ENCODE measurements around the gene ZMYND15.

Gene ZMYND15

DNA sequence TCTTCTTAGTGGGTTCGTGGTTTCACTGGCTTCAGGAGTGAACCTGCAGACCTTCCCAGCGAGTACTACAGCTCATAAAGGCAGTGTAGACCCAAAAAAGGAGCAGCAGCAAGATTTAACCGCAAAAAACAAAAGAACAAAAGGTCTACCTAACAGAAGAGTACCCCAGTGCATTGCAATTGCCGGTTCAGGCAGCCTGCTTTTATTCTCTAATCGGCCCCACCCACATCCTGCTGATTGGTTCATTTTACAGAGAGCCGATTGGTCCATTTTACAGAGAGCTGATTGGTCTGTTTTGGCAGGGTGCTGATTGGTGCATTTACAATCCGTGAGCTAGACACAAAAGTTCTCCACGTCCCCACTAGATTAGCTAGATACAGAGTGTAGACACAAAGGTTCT lies 31.2 kb upstream of the ZMYND15 start:
- no peak overlapping the region for H3K18ac ChIP-seq (ENCODE audit: low read depth in 1 of 2, low read length in 2 of 2)
- 88% methylated on average over 6 of the region's 8 CpGs for whole genome bisulfite sequencing

DNA sequence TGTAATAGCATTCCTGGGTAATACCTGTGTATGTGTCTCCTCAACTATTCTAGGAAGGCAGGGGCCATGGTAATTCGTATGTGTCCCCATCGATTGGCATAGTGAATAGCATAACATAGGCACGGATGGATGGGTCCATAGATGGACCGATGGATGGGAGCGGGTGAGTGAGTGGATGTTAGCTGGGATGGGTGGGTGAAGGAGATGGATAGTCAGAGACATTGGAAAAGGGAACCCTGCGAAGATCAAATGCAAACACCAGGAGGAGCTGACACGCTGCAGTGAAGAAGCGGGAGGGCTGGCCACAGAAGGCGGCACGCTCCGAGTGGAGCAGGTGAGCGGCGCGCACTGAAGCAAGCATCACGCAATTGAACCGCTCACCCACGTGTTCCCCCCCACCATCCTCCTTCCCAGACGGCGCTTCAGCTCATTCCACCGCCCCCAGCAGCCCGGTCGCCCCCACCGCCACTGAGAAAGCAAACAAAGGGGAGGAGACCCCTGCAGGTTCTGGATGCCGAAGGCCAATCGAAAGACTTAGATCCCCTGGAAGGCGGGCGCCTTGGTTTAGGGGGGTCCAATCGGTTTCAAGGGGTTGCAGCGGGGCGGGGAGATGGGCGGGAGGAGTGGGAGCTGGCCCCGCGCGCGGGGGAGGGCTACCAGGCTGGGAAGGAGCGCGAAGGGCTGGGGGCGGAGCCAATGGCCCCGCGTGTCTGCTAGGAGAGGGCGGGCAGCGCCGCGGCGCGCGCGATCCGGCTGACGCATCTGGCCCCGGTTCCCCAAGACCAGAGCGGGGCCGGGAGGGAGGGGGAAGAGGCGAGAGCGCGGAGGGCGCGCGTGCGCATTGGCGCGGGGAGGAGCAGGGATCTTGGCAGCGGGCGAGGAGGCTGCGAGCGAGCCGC lies 29.6 kb upstream of the ZMYND15 start, which contains the start of gene ARRB2:
ARRB2 (plus strand) TSS at position 839 of the 899 bp plus-strand sequence. CDS start 90 bp downstream, outside the sequence.
- peak within 1 kb of the TSS; percentile 93 for H3K4me2 ChIP-seq (ENCODE audit: low read length, poor library complexity, severe bottlenecking)
- peaks cover 19% of the 10 kb centered on the region for H3K4me1 ChIP-seq (ENCODE audit: control insufficient read depth, insufficient read depth, low read depth, low read length)
- H3K4me3 ChIP-seq (ENCODE audit: insufficient read depth in 1 of 2, low read depth in 1 of 2, low read length in 2 of 2), result peak within 1 kb of the TSS; percentile 70 to 76
- H2BK120ac ChIP-seq (ENCODE audit: low read depth, low read length), result no peak within 1 kb of the TSS
- no peak within 1 kb of the TSS for H2BK5ac ChIP-seq (ENCODE audit: low read depth, low read length, poor library complexity, severe bottlenecking)
- peak within 1 kb of the TSS in 1 of 2 experiments; percentile 26 for H3K23ac ChIP-seq (ENCODE audit: low read length in 2 of 2)
- no peaks in the 10 kb centered on the region for H3K9me3 ChIP-seq (ENCODE audit: control insufficient read depth, low read length)
- peak within 1 kb of the TSS in 1 of 2 experiments; percentile 62 for H3K14ac ChIP-seq (ENCODE audit: low read length in 2 of 2)
- H2BK15ac ChIP-seq (ENCODE audit: low read depth, poor library complexity, severe bottlenecking), result peak within 1 kb of the TSS; percentile 60
- no peaks in the 10 kb centered on the region for H3K36me3 ChIP-seq (ENCODE audit: control insufficient read depth in 1 of 2, insufficient read depth in 2 of 2, low read depth in 1 of 2, low read length in 2 of 2)
- peak within 1 kb of the TSS; percentile 63 for H3K27ac ChIP-seq (ENCODE audit: low read length, poor library complexity, severe bottlenecking)
- peak within 1 kb of the TSS; percentile 80 for H2AFZ ChIP-seq (ENCODE audit: low read depth, low read length)
- peak; percentile 99 for DNase-seq
- peak within 1 kb of the TSS; percentile 33 to 72 for H3K18ac ChIP-seq (ENCODE audit: low read depth in 1 of 2, low read length in 2 of 2)
- H3K4ac ChIP-seq (ENCODE audit: low read depth in 1 of 2, low read length in 2 of 2), result no peak within 1 kb of the TSS
- peak within 1 kb of the TSS; percentile 37 for H2AK5ac ChIP-seq (ENCODE audit: low read length, severe bottlenecking)
- no peak within 1 kb of the TSS for H4K91ac ChIP-seq (ENCODE audit: low read length)
- H4K8ac ChIP-seq (ENCODE audit: low read length), result peak within 1 kb of the TSS; percentile 77
- peak within 1 kb of the TSS; percentile 80 for H3K9ac ChIP-seq (ENCODE audit: low read length)
- no peaks in the 10 kb centered on the region for H3K27me3 ChIP-seq (ENCODE audit: control insufficient read depth in 1 of 2, insufficient read depth in 1 of 2, low read length in 2 of 2)
- under 1% methylated on average over 59 of the region's 67 CpGs for WGBS
- H2BK12ac ChIP-seq (ENCODE audit: low read length in 2 of 2), result peak within 1 kb of the TSS; percentile 42 to 55
- H3K79me1 ChIP-seq (replicated peaks; ENCODE audit: low read length, poor library complexity, severe bottlenecking), result peaks cover 9% of the 10 kb centered on the region

More for the DNA sequence above, 31.2 kb upstream of the ZMYND15 start:
- H3K4me1 ChIP-seq (ENCODE audit: control insufficient read depth, insufficient read depth, low read depth, low read length), result peaks cover 19% of the 10 kb centered on the region
- no peak overlapping the region for H3K9ac ChIP-seq (ENCODE audit: low read length)
- H3K27me3 ChIP-seq (ENCODE audit: control insufficient read depth in 1 of 2, insufficient read depth in 1 of 2, low read length in 2 of 2), result no peaks in the 10 kb centered on the region
- no peak overlapping the region for H2BK12ac ChIP-seq (ENCODE audit: low read length in 2 of 2)
- H3K9me3 ChIP-seq (ENCODE audit: control insufficient read depth, low read length), result no peaks in the 10 kb centered on the region
- no peak overlapping the region for H2BK15ac ChIP-seq (ENCODE audit: low read depth, poor library complexity, severe bottlenecking)
- no peak overlapping the region for H2AK5ac ChIP-seq (ENCODE audit: low read length, severe bottlenecking)
- no peak overlapping the region for H2BK120ac ChIP-seq (ENCODE audit: low read depth, low read length)
- no peak overlapping the region for H3K4me2 ChIP-seq (ENCODE audit: low read length, poor library complexity, severe bottlenecking)
- no peak overlapping the region for H3K27ac ChIP-seq (ENCODE audit: low read length, poor library complexity, severe bottlenecking)
- H4K8ac ChIP-seq (ENCODE audit: low read length), result no peak overlapping the region
- no peak overlapping the region for H3K4ac ChIP-seq (ENCODE audit: low read depth in 1 of 2, low read length in 2 of 2)
- H2BK5ac ChIP-seq (ENCODE audit: low read depth, low read length, poor library complexity, severe bottlenecking), result no peak overlapping the region
- H3K36me3 ChIP-seq (ENCODE audit: control insufficient read depth in 1 of 2, insufficient read depth in 2 of 2, low read depth in 1 of 2, low read length in 2 of 2), result no peaks in the 10 kb centered on the region
- H4K91ac ChIP-seq (ENCODE audit: low read length), result no peak overlapping the region
- no peak overlapping the region for H3K23ac ChIP-seq (ENCODE audit: low read length in 2 of 2)
- no peak overlapping the region for H2AFZ ChIP-seq (ENCODE audit: low read depth, low read length)
- H3K79me1 ChIP-seq (replicated peaks; ENCODE audit: low read length, poor library complexity, severe bottlenecking), result peaks cover 14% of the 10 kb centered on the region
- H3K4me3 ChIP-seq (ENCODE audit: insufficient read depth in 1 of 2, low read depth in 1 of 2, low read length in 2 of 2), result no peak overlapping the region
- H3K14ac ChIP-seq (ENCODE audit: low read length in 2 of 2), result no peak overlapping the region
- peak; percentile 19 for DNase-seq

DNA sequence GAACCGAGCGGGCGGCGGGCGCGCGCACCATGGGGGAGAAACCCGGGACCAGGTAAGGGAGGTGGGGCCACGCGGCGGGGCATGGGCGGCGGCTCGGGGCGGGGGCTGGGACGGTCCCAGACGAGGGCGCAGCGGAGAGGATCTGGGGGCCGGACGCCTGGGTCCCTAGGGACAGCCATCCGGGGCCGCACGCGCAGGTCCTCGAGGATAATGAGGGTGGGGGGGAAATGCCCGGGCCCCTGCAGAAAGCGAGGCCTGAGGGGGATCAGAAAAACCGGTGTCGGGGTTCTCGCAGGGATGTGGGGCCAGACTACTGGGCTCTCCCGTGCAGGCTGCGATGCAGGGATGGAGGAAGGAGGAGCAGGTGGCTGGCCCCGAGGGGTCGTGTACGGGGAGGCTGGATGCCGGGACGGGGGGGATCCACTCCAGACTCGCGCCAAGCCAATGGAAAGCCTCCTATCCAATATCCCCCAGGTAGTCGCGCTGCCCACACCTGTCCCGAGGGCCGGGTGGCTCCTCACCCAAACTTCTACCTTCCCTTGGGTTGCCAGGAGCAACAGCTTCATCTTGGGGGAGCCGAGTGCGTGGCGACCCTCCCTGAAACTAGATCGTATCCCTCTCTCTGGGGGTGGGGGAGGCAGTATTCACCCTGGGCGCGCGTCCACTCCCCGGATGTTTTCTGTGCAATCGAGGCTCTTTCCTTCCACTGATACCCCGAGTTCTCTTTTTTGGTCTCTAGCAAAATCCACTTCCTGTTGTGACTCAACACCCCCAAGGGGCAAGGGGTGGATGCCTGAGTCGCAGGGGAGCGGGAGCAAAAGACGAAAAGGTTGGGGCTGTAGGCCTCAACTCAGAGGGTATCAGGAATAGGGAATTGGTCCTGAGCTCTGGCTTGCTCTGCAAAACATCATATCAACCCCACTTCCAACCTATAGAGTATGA lies 28.7 kb upstream of the ZMYND15 start:
- Histone ChIP-seq H3K4me2 (ENCODE audit: low read length, poor library complexity, severe bottlenecking) (peak overlapping the region; percentile 93), H3K18ac (ENCODE audit: low read depth in 1 of 2, low read length in 2 of 2) (peak overlapping the region; percentile 33 to 72), H3K23ac (ENCODE audit: low read length in 2 of 2) (peak overlapping the region in 1 of 2 experiments; percentile 26), H2BK120ac (ENCODE audit: low read depth, low read length) (no peak overlapping the region), H2BK5ac (ENCODE audit: low read depth, low read length, poor library complexity, severe bottlenecking) (no peak overlapping the region), H2AK5ac (ENCODE audit: low read length, severe bottlenecking) (peak overlapping the region; percentile 37), H3K14ac (ENCODE audit: low read length in 2 of 2) (peak overlapping the region in 1 of 2 experiments; percentile 62), H3K27me3 (ENCODE audit: control insufficient read depth in 1 of 2, insufficient read depth in 1 of 2, low read length in 2 of 2) (no peaks in the 10 kb centered on the region), H3K4me1 (ENCODE audit: control insufficient read depth, insufficient read depth, low read depth, low read length) (peaks cover 18% of the 10 kb centered on the region), H3K79me1 (replicated peaks; ENCODE audit: low read length, poor library complexity, severe bottlenecking) (peaks cover 9% of the 10 kb centered on the region), H2BK12ac (ENCODE audit: low read length in 2 of 2) (peak overlapping the region; percentile 42 to 55), H3K9me3 (ENCODE audit: control insufficient read depth, low read length) (no peaks in the 10 kb centered on the region), H4K8ac (ENCODE audit: low read length) (peak overlapping the region; percentile 77), H3K36me3 (ENCODE audit: control insufficient read depth in 1 of 2, insufficient read depth in 2 of 2, low read depth in 1 of 2, low read length in 2 of 2) (peaks cover 0 to 7% of the 10 kb centered on the region in 2 experiments), H3K27ac (ENCODE audit: low read length, poor library complexity, severe bottlenecking) (no peak overlapping the region), H2AFZ (ENCODE audit: low read depth, low read length) (peak overlapping the region; percentile 31), H3K4me3 (ENCODE audit: insufficient read depth in 1 of 2, low read depth in 1 of 2, low read length in 2 of 2) (peak overlapping the region; percentile 70 to 76), H4K91ac (ENCODE audit: low read length) (no peak overlapping the region), H3K4ac (ENCODE audit: low read depth in 1 of 2, low read length in 2 of 2) (no peak overlapping the region), H2BK15ac (ENCODE audit: low read depth, poor library complexity, severe bottlenecking) (peak overlapping the region; percentile 60), H3K9ac (ENCODE audit: low read length) (peak overlapping the region; percentile 80)
- 27% methylated on average over 26 of the region's 57 CpGs for WGBS
- DNase-seq, result no peak
